ENCODE measurements around the gene TBX19. TPM values are rescaled to one million over a fixed set of nuclear protein-coding genes. Genes with fewer than 3 reads are reported as not detected.

Gene TBX19
- total RNA-seq, 1 experiment from 2014 or later, result 2.0 TPM

GRCh38 chr1:168300626-168301025 lies 19.9 kb downstream of the TBX19 start:
- Histone ChIP-seq H3K27ac (no peak overlapping the region), H2AFZ (no peak overlapping the region), H3K27me3 (ENCODE audit: insufficient read depth, low read depth) (no peaks in the 10 kb centered on the region), H3K4me2 (no peak overlapping the region), H3K79me2 (ENCODE audit: low read depth) (no peaks in the 10 kb centered on the region), H3K9me3 (ENCODE audit: insufficient read depth, low read depth) (no peaks in the 10 kb centered on the region), H4K20me1 (ENCODE audit: insufficient read depth) (no peaks in the 10 kb centered on the region), H3K4me1 (replicated peaks; ENCODE audit: insufficient read depth) (peaks cover 40% of the 10 kb centered on the region), H3K9me2 (ENCODE audit: insufficient read depth) (no peaks in the 10 kb centered on the region), H3K4me3 (no peak overlapping the region), H3F3A (ENCODE audit: insufficient read depth, low read depth) (peaks cover 15% of the 10 kb centered on the region), H3K36me3 (ENCODE audit: low read depth) (no peaks in the 10 kb centered on the region)
- intact Hi-C loops (cut with micrococcal nuclease; ENCODE audit: unreplicated experiment), result loop anchor here (5.0 kb wide), 2 partner anchors 63 to 807 kb away; partner anchors contain the start of gene ATP1B1
- no peak for DNase-seq
- TF ChIP-seq, protein P1, sequence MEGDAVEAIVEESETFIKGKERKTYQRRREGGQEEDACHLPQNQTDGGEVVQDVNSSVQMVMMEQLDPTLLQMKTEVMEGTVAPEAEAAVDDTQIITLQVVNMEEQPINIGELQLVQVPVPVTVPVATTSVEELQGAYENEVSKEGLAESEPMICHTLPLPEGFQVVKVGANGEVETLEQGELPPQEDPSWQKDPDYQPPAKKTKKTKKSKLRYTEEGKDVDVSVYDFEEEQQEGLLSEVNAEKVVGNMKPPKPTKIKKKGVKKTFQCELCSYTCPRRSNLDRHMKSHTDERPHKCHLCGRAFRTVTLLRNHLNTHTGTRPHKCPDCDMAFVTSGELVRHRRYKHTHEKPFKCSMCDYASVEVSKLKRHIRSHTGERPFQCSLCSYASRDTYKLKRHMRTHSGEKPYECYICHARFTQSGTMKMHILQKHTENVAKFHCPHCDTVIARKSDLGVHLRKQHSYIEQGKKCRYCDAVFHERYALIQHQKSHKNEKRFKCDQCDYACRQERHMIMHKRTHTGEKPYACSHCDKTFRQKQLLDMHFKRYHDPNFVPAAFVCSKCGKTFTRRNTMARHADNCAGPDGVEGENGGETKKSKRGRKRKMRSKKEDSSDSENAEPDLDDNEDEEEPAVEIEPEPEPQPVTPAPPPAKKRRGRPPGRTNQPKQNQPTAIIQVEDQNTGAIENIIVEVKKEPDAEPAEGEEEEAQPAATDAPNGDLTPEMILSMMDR (conservative IDR thresholded peaks at IDR 0.05), result no peak
- TF ChIP-seq EZH2 (IDR thresholded peaks at IDR 0.05; ENCODE audit: low read depth), result no peak
- ChIA-PET POLR2A (ENCODE audit: unreplicated experiment) (interaction anchor here (0.6 kb wide), 1 partner anchor 85 kb away, joined by 14 read pairs; no protein-coding TSS in a partner anchor), CTCF (no interaction called here)
- BruUV-seq (replicated peaks), result no TSS peak

GRCh38 chr1:168301664-168302320 lies 21.1 kb downstream of the TBX19 start:
- intact Hi-C loops (cut with micrococcal nuclease; ENCODE audit: unreplicated experiment), result loop anchor here (5.0 kb wide), 2 partner anchors 64 to 806 kb away; partner anchors contain the start of gene ATP1B1
- Histone ChIP-seq H3K9me3 (ENCODE audit: insufficient read depth, low read depth) (no peaks in the 10 kb centered on the region), H3K4me3 (no peak overlapping the region), H3K27me3 (ENCODE audit: insufficient read depth, low read depth) (no peaks in the 10 kb centered on the region), H3K4me2 (peak overlapping the region; percentile 53), H3K4me1 (replicated peaks; ENCODE audit: insufficient read depth) (peaks cover 40% of the 10 kb centered on the region), H3K36me3 (ENCODE audit: low read depth) (no peaks in the 10 kb centered on the region), H3F3A (ENCODE audit: insufficient read depth, low read depth) (peaks cover 15% of the 10 kb centered on the region), H3K27ac (peak overlapping the region; percentile 81), H3K9me2 (ENCODE audit: insufficient read depth) (no peaks in the 10 kb centered on the region), H2AFZ (no peak overlapping the region), H3K79me2 (ENCODE audit: low read depth) (no peaks in the 10 kb centered on the region), H4K20me1 (ENCODE audit: insufficient read depth) (no peaks in the 10 kb centered on the region)
- peak; percentile 88 to 98 for DNase-seq
- ChIA-PET CTCF (interaction anchor here (0.6 to 1.1 kb wide), 3 partner anchors 20 to 199 kb away, joined by 3 read pairs; no protein-coding TSS in a partner anchor), POLR2A (ENCODE audit: unreplicated experiment) (interaction anchor here (0.7 kb wide), 2 partner anchors 585 to 800 kb away, joined by 3 to 11 read pairs; no protein-coding TSS in a partner anchor)
- no peak for TF ChIP-seq EZH2 (IDR thresholded peaks at IDR 0.05; ENCODE audit: low read depth)
- TF ChIP-seq, protein P1 (conservative IDR thresholded peaks at IDR 0.05), result no peak
- BruUV-seq (replicated peaks), result TSS peak; percentile 29

GRCh38 chr1:168303716-168304540 lies 23.3 kb downstream of the TBX19 start:
- Histone ChIP-seq H3K27ac (no peak overlapping the region), H4K20me1 (ENCODE audit: insufficient read depth) (no peaks in the 10 kb centered on the region), H3K79me2 (ENCODE audit: low read depth) (no peaks in the 10 kb centered on the region), H3K4me2 (peak overlapping the region; percentile 6; the same call in 1 of the 2 replicates), H3K9me3 (ENCODE audit: insufficient read depth, low read depth) (no peaks in the 10 kb centered on the region), H3K4me3 (no peak overlapping the region), H3K4me1 (replicated peaks; ENCODE audit: insufficient read depth) (peaks cover 40% of the 10 kb centered on the region), H3K9me2 (ENCODE audit: insufficient read depth) (no peaks in the 10 kb centered on the region), H3K36me3 (ENCODE audit: low read depth) (no peaks in the 10 kb centered on the region), H3F3A (ENCODE audit: insufficient read depth, low read depth) (peaks cover 15% of the 10 kb centered on the region), H3K27me3 (ENCODE audit: insufficient read depth, low read depth) (no peaks in the 10 kb centered on the region), H2AFZ (no peak overlapping the region)
- ChIA-PET POLR2A (ENCODE audit: unreplicated experiment) (no interaction called here), CTCF (no interaction called here)
- TF ChIP-seq EZH2 (IDR thresholded peaks at IDR 0.05; ENCODE audit: low read depth), result no peak
- TF ChIP-seq, protein P1 (conservative IDR thresholded peaks at IDR 0.05), result no peak
- BruUV-seq (replicated peaks), result no TSS peak
- intact Hi-C loops (cut with micrococcal nuclease; ENCODE audit: unreplicated experiment), result loop anchor here (5.0 kb wide), 2 partner anchors 67 to 803 kb away; partner anchors contain the start of gene ATP1B1
- DNase-seq, result peak in 1 of 2 experiments; percentile 31
